GM12865 (cell line): Measurements from ENCODE around the gene CGNL1.

Source experiments
- DNase-seq: peaks from one replicate; pipeline ENCODE4 v3.0.0; 2010; ENCODE audit warnings: low read depth
- H3K4me3 ChIP-seq: 2 replicates; pipeline ENCODE4 v1.5.1; 2011; ENCODE audit warnings: mild to moderate bottlenecking, low read depth, low read length, control low read depth
- TF ChIP-seq, protein P1 (sequence below): IDR thresholded peaks from 2 replicates; pipeline ENCODE4 v1.5.1; 2011; ENCODE audit warnings: low read length, control low read depth, low read depth, inconsistent platforms; ENCODE audit not compliant: insufficient read depth; ENCODE audit errors: missing control alignments

Gene CGNL1

DNA sequence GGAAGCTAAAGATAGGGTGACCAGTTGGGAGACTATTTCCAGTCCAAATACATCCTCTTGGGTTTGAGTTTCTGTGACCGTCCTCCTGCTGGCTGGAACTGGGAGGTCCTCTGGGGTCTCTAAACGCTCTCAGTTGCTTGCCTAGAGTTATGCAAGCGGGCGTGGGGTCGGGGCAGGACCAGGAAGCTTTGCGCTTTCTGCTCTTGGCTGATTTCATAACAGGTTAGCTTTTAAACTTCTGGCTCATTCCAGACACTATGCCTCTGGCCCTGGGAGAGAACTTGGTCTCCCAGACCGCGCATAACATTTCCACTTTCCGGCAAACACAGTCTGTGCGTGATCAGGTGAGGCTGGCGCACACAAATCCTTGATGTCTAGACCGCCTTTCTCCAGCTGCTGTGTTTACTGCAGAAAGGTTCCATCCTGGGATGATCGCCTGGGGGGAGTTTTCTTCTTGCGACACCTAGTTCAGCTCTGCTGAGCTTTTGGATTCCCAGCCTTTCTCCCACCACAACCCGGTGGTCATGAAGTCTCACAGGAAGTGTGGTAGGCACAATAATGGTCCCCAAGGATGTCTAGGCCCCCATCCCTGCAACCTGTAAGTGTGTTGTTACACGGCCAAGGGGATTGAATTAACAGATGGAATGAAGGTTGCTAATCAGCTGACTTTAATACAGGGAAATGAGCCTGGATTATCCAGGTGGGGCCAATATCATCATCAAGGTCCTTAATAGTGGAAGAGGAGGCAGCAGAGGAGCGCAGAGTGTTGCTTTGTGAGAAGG, 23.6 kb upstream of the CGNL1 start:
- H3K4me3 ChIP-seq, result no peak overlapping the region
- DNase-seq, result no peak
- TF ChIP-seq, protein P1, sequence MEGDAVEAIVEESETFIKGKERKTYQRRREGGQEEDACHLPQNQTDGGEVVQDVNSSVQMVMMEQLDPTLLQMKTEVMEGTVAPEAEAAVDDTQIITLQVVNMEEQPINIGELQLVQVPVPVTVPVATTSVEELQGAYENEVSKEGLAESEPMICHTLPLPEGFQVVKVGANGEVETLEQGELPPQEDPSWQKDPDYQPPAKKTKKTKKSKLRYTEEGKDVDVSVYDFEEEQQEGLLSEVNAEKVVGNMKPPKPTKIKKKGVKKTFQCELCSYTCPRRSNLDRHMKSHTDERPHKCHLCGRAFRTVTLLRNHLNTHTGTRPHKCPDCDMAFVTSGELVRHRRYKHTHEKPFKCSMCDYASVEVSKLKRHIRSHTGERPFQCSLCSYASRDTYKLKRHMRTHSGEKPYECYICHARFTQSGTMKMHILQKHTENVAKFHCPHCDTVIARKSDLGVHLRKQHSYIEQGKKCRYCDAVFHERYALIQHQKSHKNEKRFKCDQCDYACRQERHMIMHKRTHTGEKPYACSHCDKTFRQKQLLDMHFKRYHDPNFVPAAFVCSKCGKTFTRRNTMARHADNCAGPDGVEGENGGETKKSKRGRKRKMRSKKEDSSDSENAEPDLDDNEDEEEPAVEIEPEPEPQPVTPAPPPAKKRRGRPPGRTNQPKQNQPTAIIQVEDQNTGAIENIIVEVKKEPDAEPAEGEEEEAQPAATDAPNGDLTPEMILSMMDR, result no peak

DNA sequence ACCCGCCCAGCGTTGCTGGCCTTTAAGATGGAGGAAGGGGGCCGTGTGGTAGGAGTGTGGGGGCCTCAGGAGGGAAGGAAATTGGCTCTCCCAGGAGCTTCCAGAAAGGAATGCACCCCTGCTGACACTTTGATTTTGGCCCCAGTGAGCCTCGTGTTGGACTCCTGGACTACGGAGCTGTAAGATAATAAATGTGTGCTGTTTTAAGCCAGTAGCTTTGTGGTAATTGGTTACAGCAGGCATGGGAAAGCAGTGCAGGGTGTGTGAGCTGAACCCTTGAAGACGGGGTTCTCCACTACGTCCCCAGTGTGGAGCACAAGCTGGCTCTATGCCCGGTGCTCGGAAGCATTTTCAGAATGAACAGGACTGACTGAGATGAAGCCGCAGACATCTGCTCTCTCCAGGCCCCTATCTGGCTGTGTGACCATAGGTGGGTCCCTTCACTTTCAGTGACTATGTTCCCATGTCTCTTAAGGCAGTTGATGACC, 22.9 kb upstream of the CGNL1 start:
- H3K4me3 ChIP-seq, result no peak overlapping the region
- peak; percentile 33 for DNase-seq

DNA sequence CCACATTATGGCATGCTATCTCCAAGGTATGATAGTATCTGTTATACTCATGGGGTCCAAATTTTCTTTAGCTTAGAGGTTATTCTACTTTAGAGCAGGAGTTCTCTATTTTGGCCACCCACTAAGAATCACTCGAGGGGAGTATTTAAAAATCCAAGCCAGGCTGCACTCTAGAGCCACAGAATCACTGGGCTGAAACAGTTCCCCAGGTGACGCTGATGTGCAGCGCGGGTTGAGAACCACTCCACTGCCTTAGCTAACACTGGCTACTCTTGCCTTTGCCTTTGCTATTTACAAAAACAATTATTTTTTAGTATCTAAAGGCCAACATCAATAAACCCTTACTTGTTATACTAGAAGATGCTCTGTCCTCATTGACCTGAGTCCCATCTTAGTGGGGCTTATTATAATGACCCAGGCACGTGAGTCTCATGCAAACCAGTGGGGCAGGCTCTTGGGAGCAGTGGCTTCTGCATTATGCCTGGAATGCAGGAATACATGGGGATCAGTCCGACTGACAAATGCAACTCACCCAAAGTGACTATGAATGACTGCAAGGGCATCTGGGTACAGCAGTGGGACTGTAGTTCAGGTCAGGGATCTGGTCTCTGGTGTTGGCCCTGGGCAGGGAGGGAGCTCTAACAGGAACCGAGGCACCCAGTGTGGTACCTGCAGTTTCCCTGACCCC, 21.7 kb upstream of the CGNL1 start:
- no peak for DNase-seq
- TF ChIP-seq, protein P1, result no peak
- H3K4me3 ChIP-seq, result no peak overlapping the region

More for the DNA sequence above, 22.9 kb upstream of the CGNL1 start:
- TF ChIP-seq, protein P1, result no peak

DNA sequence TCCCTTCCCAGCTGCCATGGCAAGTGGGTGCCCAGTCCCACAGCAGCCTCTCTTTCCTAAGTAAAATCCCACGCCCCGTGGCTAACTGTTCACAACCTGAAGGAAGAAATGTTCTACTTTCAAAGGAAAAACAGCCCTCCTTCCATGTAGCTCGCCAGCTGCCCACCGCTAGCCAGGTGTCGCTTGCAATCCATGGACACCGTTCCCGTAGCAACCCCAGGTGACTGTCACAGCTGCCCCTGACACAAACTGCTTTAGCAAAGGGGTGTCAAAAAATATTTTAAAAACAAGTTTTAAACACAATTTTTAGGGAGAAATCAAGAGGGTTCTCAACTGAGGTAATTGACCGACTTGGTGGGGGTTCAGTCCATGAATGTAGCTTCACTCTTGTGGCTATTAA, 21.0 kb upstream of the CGNL1 start:
- TF ChIP-seq, protein P1, result no peak
- no peak overlapping the region for H3K4me3 ChIP-seq
- no peak for DNase-seq

DNA sequence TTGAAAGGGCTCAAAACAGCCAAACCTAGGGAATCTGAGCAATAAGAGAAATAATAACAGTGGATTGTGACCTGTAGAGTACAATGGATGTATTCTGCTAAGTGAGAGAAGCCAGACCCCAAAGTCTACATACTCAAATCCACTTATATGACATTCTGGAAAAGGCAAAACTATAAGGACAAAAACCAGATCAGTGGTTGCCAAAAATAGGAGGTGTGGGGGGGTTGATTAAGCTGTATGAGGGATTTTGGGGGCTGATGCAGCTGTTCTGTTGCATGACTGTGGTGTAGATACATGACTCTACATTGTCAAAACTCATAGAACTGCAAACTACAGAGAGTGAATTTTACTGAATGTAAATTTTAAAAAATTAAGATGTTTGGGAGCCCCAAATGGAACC, 20.1 kb upstream of the CGNL1 start:
- TF ChIP-seq, protein P1, result no peak
- H3K4me3 ChIP-seq, result no peak overlapping the region
- no peak for DNase-seq

DNA sequence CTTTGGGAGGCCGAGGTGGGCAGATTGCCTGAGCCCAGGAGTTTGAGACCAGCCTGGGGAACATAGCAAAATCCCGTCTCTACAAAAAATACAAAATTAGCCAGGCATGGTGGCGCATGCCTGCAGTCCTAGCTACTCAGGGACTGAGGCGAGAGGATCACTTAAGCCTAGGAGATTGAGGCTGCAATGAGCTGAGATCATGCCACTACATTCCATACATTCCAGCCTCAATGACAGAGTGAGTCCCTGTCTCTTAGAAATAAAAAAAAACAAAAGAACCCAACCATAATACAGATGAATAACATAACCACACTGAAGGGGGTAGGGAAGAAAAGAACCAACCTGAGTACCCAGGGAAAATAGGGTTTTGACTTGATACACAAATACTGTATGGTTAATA, 19.7 kb upstream of the CGNL1 start:
- DNase-seq, result no peak
- no peak overlapping the region for H3K4me3 ChIP-seq
- TF ChIP-seq, protein P1, result no peak
